CD4-positive, alpha-beta T cell treated with Interleukin-10 for 1 hour (primary cell): ENCODE data around the gene TNNI3.
"Not testable (repeated sequence)": the region's sequence is repeated elsewhere in the genome, so short reads cannot be mapped to it uniquely, and the experiment has no call there.

Source experiments
- DNase-seq: peaks from one replicate; pipeline ENCODE4 v3.0.0-alpha.2; 2020

TNNI3 gene

DNA sequence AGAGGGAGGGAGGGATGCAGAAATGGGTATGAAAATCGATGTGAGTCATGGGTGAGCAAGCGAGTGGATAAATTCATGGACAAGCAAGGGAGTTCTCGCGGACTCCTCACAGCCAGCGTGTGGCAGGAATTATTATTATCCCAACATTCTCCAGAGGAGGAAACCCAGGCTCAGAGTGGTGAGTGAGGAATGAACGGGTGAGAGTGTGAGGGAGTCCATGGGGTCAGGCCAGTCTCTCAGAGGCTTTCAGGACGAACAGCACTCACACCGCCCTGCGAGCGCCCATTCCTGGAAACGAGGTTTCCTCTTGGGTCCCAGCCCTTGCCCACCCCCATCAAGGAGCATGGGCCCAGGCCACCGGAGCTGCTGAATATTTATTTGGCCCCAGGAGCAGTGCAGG, 15.2 kb upstream of the TNNI3 start:
- DNase-seq, result no peak

DNA sequence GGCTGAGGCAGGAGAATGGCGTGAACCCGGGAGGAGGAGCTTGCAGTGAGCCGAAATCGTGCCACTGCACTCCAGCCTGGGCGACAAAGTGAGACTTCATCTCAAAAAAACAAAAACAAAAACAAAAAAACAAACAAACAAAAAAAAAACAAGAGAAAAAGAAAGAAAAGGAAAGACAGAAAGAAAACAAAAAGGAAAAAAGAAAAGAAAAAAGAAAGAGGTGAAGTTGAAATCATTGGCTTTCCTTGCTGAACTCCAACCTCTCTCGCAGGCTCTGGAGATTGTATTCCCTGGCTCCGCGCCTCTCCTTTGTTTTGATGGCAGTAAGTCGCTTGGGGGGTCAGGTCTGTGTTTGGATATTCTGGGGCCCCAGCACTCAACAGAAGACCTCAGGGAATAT, 14.8 kb upstream of the TNNI3 start:
- not testable (repeated sequence) for DNase-seq

DNA sequence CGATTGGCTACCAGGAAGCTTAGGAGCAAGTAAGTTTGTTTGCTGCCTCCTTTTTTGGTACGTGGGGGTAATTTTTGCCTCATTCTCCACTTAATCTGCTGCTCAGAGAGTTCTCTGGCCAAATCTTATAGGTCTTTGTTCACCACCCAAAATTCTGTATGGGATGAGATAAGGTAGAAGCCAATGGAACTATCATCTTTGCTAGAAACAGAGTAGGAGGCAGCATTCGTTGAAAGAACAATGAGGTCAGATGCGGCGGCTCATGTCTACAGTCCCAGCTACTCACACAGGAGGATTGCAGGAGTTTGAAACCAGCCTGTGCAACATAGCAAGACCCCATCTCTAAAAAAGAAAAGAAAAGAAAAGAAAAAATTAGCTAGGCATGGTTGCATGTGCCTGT, 13.9 kb upstream of the TNNI3 start:
- DNase-seq, result no peak

DNA sequence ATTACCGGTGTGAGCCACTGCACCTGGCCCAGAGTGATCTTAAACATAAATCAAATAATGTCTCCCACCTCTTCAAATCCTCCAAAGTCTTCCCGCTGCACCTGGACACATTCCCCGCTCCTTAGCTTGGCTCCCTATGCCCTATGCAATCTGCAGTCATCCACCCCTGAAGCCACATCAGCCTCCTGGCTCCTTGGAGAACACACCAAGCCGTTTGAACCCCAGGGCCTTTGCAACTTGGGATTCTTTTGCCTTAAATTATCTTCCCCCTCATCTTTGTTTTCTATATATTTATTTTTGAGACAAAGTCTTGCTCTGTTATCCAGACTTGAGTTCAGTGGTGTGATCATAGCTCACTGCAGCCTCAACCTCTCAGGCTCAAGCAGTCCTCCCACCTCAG, 11.6 kb upstream of the TNNI3 start:
- no peak for DNase-seq

DNA sequence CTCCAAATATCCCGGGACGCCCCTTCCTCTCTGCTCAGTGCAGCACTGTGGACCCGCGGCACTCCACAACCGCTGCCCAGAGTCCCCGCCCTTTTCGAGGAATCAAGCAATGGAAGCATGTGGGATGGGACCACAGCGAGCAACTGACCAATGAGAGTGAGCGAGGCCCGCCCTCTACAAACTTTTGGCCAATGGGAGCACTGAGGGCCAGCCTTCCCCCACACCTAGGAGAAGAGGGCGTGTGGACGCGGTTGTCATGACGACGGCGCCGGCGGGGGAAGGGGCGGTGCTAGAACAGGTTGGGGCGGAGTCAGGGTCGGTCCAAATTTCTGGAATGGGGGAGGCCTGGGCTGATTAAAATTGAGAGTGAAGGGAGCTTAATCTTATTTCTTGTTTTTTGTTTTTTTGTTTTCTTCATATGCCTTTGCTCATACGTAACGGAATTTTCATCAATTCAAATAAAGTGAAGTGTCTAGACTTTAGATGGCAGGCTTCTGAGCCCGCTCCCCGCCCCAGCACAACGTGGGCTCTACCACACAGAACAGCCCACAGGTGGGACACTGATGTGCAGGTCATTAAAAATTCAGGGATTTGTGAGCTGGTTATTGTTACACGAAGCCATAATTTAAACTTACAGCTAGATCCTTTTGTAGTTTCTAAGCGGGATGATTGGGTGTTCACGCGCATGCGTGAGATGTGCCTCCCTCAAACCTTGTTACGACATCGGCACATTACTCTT, 9.2 kb upstream of the TNNI3 start, which contains the start of gene DNAAF3:
DNAAF3 (minus strand) TSS at position 84 of the 739 bp plus-strand sequence. CDS start 200 bp downstream, outside the sequence.
- DNase-seq, result peak; percentile 81

DNA sequence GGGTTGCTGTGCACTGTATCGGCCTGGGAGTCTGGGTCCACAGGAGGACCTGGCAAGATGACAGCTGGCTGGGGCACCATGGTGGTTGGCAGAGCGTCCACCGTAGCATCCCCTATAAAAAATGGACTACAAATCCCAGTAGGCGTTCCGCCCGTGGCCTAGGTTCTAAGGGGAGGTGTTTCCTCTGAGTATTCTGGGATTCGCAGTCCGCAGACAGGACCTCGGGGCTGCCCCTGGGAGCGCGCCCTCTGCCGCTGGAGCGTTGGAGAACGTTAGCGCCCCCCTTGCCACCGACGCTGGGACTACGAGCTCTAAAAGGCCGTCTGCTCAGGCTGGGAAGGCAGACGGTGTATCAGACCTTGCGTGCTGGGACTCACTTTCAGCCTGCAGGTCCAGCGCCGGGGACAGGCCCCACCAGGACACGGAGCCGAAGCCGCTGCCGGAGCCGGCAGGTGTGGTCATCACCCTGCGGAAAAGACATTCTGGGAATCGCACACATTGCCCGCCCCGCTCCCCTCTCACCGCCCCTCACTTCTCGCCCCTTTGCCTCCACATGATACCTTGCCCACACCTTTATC, 8.5 kb upstream of the TNNI3 start:
- DNase-seq, result peak; percentile 61

- no peak for DNase-seq
Measured at GRCh38 chr19:55161571-55162322, 4.2 kb upstream of the TNNI3 start.

GRCh38 chr19:55160986-55161365, 3.4 kb upstream of the TNNI3 start:
- DNase-seq, result no peak

DNA sequence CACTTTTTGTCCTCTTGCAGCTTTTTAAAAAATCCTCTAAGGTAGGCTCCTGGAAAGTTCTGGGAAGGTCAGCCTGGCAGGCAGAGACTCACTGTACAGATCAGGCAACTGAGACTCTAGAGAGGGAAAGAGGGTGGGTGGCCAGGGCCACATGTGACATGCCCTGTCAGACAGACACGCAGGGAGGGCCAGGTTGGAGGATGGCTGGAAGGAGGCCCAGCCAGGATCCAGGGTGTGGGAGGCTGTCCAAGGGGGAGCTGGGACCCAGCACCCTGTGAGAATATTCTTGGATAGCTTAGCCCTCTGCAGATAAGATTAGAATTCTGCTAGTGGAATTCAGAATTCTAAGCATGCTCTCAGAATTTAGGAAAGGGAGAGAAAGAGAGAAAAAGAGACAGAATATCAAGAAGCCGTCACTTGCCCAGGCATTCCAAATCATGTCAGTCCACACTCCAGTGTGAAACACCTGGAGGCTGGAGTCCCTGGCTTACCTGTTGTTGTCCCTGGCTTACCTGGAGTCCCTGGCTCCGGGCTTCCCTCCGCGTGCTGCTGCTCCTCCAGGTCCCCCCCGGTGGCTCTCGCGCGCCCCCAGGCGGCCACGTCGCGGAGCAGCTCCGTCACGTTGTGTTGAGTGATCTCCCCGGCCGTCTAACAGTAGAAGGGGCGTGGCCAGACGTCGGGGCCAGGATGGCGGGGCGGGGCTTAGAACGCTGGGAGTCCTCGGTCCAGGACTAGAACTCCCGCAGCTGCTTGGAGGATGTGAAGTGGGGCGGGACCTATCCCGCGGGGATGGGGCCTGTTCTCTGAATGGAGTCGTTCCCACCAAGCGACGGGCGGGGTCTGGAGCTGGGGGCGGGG, 2.8 kb upstream of the TNNI3 start:
- peak; percentile 88 for DNase-seq

- no peak for DNase-seq
Measured at GRCh38 chr19:55158848-55159749, 1.6 kb upstream of the TNNI3 start.

DNA sequence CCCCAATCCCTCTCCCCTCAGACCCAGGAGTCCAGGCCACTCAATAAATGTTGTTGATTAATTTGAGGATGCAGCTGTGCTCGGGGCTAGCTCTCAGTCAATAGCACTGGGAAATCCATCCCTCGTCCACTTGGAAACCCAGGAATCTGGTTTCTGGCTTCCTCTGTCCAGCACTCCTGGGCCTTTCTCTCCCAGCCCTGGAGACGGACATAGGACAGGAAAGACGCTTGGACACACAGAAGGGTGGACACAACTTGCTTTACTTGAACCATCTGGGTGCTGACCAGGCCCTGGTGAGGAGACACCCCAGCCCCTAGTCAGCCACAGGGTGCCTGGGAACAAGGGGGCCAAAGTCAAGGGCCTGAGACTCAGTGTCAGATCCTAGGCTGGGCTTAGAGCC, 891 bp upstream of the TNNI3 start:
- no peak for DNase-seq

GRCh38 chr19:55156202-55157063, 1.1 kb downstream of the TNNI3 start:
- DNase-seq, result peak; percentile 33

DNA sequence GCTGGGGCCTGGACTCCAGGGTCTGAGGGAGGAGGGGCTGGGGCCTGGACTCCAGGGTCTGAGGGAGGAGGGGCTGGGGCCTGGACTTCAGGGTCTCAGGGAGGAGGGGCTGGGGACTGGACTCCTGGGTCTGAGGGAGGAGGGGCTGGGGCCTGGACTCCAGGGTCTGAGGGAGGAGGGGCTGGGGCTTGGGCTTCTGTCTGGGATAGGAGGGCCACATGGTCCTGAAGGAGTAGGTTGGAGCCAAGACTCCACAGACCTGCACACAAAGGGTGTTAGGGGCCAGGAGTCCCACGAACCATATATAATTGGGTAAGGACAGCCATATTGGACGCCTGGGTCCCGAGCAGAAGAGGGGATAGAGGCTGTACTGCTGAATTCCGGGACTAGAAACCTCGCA, 1.7 kb downstream of the TNNI3 start:
- DNase-seq, result not testable (repeated sequence)

GRCh38 chr19:55153652-55154264, 3.8 kb downstream of the TNNI3 start:
- DNase-seq, result no peak

- DNase-seq, result no peak
Measured at GRCh38 chr19:55152017-55152416, 5.5 kb downstream of the TNNI3 start.

DNA sequence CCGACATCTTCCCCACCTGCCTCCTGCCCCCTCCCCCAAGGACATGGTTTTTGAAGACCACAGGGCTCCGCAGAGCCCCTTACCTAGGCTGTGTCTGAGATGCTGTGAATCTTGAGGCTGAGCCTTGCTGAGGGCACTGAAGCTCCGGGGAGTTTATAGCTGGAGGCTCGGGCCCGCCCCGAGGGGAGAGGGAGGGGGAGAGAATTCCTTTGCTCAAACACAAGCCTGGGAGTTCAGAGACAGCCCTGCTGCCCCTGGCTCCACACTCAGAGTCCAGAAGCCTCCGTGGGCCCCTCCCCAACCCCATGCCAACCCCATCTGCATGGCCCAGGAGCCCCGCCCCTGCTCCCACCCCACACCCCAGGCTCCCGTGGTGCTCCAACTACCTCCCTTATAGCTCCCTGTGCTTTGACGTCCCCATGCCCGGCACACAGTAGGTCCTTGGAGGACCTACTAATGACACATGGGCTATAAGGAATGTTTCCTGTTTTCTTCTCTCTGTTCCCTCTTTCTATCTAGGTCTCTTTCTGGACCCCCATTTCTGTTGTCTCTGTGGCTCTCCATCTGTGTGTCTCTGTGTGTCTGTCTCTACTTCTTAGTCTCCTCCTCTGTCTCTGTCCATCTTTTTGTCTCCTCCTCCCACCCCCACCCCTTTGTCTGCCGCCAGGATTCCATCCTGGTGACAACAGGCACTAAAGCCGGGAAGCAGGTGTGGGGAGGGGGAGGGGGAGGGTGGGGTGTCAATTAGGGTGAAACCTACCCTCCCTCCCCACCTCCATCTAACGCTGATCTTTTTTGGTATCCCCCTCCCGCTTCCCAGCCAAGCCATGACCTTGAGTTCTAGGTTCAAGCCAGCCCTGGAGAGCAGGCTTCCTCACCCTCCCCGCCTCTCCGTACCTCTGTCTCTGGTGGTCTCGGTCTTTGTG, 8.2 kb downstream of the TNNI3 start, which contains the start of gene TNNT1:
TNNT1 (minus strand) TSS at position 129 of the 926 bp plus-strand sequence. CDS start 2,049 bp downstream, outside the sequence.
- DNase-seq, result no peak

GRCh38 chr19:55147545-55148251, 9.8 kb downstream of the TNNI3 start:
- DNase-seq, result no peak

GRCh38 chr19:55146705-55147273, 10.7 kb downstream of the TNNI3 start:
- DNase-seq, result no peak
